Neural cell (in vitro differentiated cells): ENCODE results near the gene IL1RAPL2. TPM values are rescaled to one million over a fixed set of nuclear protein-coding genes. Genes with fewer than 3 reads are reported as not detected.

Experiments used
- H2AFZ ChIP-seq: fragments of 200-600, 300-800 bp; sonication (generic), shearing (Covaris generic); 2 replicates; pipeline ENCODE4 v1.6.0; 2014; ENCODE audit warnings: low read depth, mild to moderate bottlenecking, antibody characterized with exemption, low read length, moderate library complexity
- H3F3A ChIP-seq: fragments of 200-600 bp; shearing (Covaris generic); 2 replicates; pipeline ENCODE4 v1.6.1; 2016; ENCODE audit warnings: mild to moderate bottlenecking, moderate library complexity, mixed read lengths, antibody characterized with exemption, low read length; ENCODE audit not compliant: insufficient read depth, poor library complexity, severe bottlenecking
- H3K27ac ChIP-seq: fragments of 200-600, 300-800 bp; sonication (generic), shearing (Covaris generic); 2 replicates; pipeline ENCODE4 v1.5.1; 2014; ENCODE audit warnings: mild to moderate bottlenecking, low read length, moderate library complexity
- H3K27me3 ChIP-seq: fragments of 300-800, 200-600 bp; sonication (generic), shearing (Covaris generic); 2 replicates; pipeline ENCODE4 v1.6.0; 2014; ENCODE audit warnings: mild to moderate bottlenecking, low read depth, low read length, moderate library complexity; ENCODE audit not compliant: insufficient read depth
- H3K36me3 ChIP-seq: fragments of 300-800, 200-600 bp; sonication (generic), shearing (Covaris generic); 2 replicates; pipeline ENCODE4 v1.5.1; 2014; ENCODE audit warnings: mild to moderate bottlenecking, antibody characterized with exemption, low read length, moderate library complexity; ENCODE audit not compliant: insufficient read depth
- H3K4me2 ChIP-seq: fragments of 300-800, 200-600 bp; sonication (generic), shearing (Covaris generic); 2 replicates; pipeline ENCODE4 v1.6.0; 2014; ENCODE audit warnings: mild to moderate bottlenecking, low read length
- H3K4me3 ChIP-seq: fragments of 300-800, 200-600 bp; sonication (generic), shearing (Covaris generic); 2 replicates; pipeline ENCODE4 v1.5.1; 2014; ENCODE audit warnings: mild to moderate bottlenecking, low read length, moderate library complexity
- H3K79me2 ChIP-seq: fragments of 200-600 bp; shearing (Covaris generic); replicated peaks from 2 replicates; pipeline ENCODE4 v1.6.0; 2014; ENCODE audit warnings: mild to moderate bottlenecking, low read length, moderate library complexity; ENCODE audit not compliant: insufficient read depth
- H3K9ac ChIP-seq: fragments of 300-800, 200-600 bp; sonication (generic), shearing (Covaris generic); 2 replicates; pipeline ENCODE4 v1.6.1; 2016; ENCODE audit warnings: mild to moderate bottlenecking, low read length, mixed read lengths
- H3K9me2 ChIP-seq: fragments of 200-600 bp; shearing (Covaris generic); 2 replicates; pipeline ENCODE4 v1.6.1; 2016; ENCODE audit warnings: mild to moderate bottlenecking, low read length, mixed read lengths; ENCODE audit not compliant: insufficient read depth
- H3K9me3 ChIP-seq: fragments of 200-600, 300-800 bp; sonication (generic), shearing (Covaris generic); 2 replicates; pipeline ENCODE4 v1.6.1; 2016; ENCODE audit warnings: mild to moderate bottlenecking, mixed run types, low read length, moderate library complexity, mixed read lengths
- H4K20me1 ChIP-seq: fragments of 200-600 bp; shearing (Covaris generic); 2 replicates; pipeline ENCODE4 v1.6.1; 2016; ENCODE audit warnings: mild to moderate bottlenecking, mixed run types; ENCODE audit not compliant: insufficient read depth
- EP300 ChIP-seq: fragments of 450-650 bp; conservative IDR thresholded peaks from 2 replicates; pipeline ENCODE4 v1.6.1; 2014; ENCODE audit warnings: antibody characterized with exemption, mild to moderate bottlenecking, moderate library complexity; ENCODE audit not compliant: poor library complexity, severe bottlenecking
- EZH2 ChIP-seq: fragments of 200-600, 300-800 bp; shearing (Covaris generic), sonication (generic); IDR thresholded peaks from 2 replicates; pipeline ENCODE4 v1.6.1; 2014; ENCODE audit warnings: antibody characterized with exemption, low read length, borderline replicate concordance, mild to moderate bottlenecking; ENCODE audit not compliant: insufficient read depth, poor library complexity, severe bottlenecking
- MXI1 ChIP-seq: fragments of 450-650 bp; conservative IDR thresholded peaks from 2 replicates; pipeline ENCODE4 v1.6.1; 2014; ENCODE audit warnings: antibody characterized with exemption, mild to moderate bottlenecking; ENCODE audit not compliant: poor library complexity, severe bottlenecking
- POLR2AphosphoS5 ChIP-seq: IDR thresholded peaks from 2 replicates; pipeline ENCODE4 v1.6.1; 2012
- RAD21 ChIP-seq: fragments of 450-650 bp; conservative IDR thresholded peaks from 2 replicates; pipeline ENCODE4 v1.6.1; 2014; ENCODE audit warnings: antibody characterized with exemption, mild to moderate bottlenecking, moderate library complexity
- SMC3 ChIP-seq: fragments of 450-650 bp; conservative IDR thresholded peaks from 2 replicates; pipeline ENCODE4 v1.6.1; 2014; ENCODE audit warnings: antibody characterized with exemption, mild to moderate bottlenecking, moderate library complexity; ENCODE audit not compliant: poor library complexity
- TAF1 ChIP-seq: IDR thresholded peaks from 2 replicates; pipeline ENCODE4 v1.6.1; 2012; ENCODE audit warnings: low read depth
- polyA plus RNA-seq: library from polyadenylated mRNA; depleted of rRNA; stranded (reverse); fragments of >200 nt; gene quantifications from 2 replicates; pipeline ENCODE4 v1.2.3, GENCODE V29; 2014
- TF ChIP-seq, protein P1 (sequence below): fragments of 450-650 bp; IDR thresholded peaks from 2 replicates; pipeline ENCODE4 v1.5.1; 2014; ENCODE audit warnings: antibody characterized with exemption, mild to moderate bottlenecking, moderate library complexity; ENCODE audit not compliant: poor library complexity, severe bottlenecking
- TF ChIP-seq, protein P2 (sequence below): IDR thresholded peaks from 2 replicates; pipeline ENCODE4 v1.6.1; 2012; ENCODE audit warnings: borderline replicate concordance

Gene IL1RAPL2
- polyA plus RNA-seq, 1 donor from 2014 or later, result not detected

DNA sequence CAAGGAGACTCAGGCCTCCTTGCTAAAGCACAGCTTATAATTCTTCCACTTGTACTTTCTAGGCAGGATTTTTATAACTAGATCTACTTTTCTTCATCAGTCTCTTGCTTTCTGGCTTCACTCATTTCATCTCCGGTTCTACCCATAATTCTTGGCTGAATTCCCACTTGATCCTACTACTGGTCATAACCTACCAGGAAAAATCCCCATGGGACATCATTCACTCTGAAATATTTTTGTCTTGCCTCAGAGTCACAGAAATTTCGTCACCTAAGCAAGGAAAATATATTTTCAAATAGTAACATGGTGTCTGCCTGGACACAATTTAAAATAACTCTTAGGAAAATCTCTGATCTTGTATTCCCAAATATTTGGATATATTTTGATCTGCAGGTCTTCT lies 532.2 kb downstream of the IL1RAPL2 start:
- H3K9ac ChIP-seq, result no peak overlapping the region
- H3K36me3 ChIP-seq, result no peaks in the 10 kb centered on the region
- H3K4me2 ChIP-seq, result no peak overlapping the region
- H3K9me2 ChIP-seq, result no peaks in the 10 kb centered on the region
- H3K9me3 ChIP-seq, result no peaks in the 10 kb centered on the region
- H2AFZ ChIP-seq, result no peak overlapping the region
- TF ChIP-seq EP300, result no peak
- TF ChIP-seq TAF1, result no peak
- TF ChIP-seq EZH2, result no peak
- TF ChIP-seq, protein P1, sequence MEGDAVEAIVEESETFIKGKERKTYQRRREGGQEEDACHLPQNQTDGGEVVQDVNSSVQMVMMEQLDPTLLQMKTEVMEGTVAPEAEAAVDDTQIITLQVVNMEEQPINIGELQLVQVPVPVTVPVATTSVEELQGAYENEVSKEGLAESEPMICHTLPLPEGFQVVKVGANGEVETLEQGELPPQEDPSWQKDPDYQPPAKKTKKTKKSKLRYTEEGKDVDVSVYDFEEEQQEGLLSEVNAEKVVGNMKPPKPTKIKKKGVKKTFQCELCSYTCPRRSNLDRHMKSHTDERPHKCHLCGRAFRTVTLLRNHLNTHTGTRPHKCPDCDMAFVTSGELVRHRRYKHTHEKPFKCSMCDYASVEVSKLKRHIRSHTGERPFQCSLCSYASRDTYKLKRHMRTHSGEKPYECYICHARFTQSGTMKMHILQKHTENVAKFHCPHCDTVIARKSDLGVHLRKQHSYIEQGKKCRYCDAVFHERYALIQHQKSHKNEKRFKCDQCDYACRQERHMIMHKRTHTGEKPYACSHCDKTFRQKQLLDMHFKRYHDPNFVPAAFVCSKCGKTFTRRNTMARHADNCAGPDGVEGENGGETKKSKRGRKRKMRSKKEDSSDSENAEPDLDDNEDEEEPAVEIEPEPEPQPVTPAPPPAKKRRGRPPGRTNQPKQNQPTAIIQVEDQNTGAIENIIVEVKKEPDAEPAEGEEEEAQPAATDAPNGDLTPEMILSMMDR, result no peak
- no peak for TF ChIP-seq RAD21
- no peak for TF ChIP-seq POLR2AphosphoS5
- TF ChIP-seq, protein P2, sequence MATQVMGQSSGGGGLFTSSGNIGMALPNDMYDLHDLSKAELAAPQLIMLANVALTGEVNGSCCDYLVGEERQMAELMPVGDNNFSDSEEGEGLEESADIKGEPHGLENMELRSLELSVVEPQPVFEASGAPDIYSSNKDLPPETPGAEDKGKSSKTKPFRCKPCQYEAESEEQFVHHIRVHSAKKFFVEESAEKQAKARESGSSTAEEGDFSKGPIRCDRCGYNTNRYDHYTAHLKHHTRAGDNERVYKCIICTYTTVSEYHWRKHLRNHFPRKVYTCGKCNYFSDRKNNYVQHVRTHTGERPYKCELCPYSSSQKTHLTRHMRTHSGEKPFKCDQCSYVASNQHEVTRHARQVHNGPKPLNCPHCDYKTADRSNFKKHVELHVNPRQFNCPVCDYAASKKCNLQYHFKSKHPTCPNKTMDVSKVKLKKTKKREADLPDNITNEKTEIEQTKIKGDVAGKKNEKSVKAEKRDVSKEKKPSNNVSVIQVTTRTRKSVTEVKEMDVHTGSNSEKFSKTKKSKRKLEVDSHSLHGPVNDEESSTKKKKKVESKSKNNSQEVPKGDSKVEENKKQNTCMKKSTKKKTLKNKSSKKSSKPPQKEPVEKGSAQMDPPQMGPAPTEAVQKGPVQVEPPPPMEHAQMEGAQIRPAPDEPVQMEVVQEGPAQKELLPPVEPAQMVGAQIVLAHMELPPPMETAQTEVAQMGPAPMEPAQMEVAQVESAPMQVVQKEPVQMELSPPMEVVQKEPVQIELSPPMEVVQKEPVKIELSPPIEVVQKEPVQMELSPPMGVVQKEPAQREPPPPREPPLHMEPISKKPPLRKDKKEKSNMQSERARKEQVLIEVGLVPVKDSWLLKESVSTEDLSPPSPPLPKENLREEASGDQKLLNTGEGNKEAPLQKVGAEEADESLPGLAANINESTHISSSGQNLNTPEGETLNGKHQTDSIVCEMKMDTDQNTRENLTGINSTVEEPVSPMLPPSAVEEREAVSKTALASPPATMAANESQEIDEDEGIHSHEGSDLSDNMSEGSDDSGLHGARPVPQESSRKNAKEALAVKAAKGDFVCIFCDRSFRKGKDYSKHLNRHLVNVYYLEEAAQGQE, result no peak
- no peak for TF ChIP-seq SMC3
- no peak for TF ChIP-seq MXI1
- H3K79me2 ChIP-seq, result no peaks in the 10 kb centered on the region
- no peaks in the 10 kb centered on the region for H3F3A ChIP-seq
- H3K27me3 ChIP-seq, result no peaks in the 10 kb centered on the region
- no peak overlapping the region for H3K27ac ChIP-seq
- H3K4me3 ChIP-seq, result no peak overlapping the region
- no peaks in the 10 kb centered on the region for H4K20me1 ChIP-seq

DNA sequence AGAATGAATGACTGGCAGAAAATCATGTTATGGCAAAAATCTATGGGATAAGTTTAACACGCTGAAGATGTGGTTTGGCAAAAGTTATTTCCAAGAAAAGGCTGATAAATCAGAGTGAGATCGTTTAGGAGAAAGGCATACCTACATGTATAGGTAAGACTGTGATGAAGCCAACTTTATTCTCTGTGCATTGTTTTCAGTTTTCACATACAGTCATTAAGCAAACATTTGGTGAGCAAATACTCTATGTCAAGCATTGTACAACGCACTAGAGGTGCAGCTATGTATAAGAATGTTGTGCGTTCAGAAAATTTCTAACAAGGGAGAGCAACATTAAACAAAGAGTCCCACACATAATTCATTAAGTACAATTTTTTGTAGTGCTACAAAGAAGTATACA lies 532.8 kb downstream of the IL1RAPL2 start:
- Histone ChIP-seq H3K4me2 (no peak overlapping the region), H3K9me2 (no peaks in the 10 kb centered on the region), H3K79me2 (no peaks in the 10 kb centered on the region), H3F3A (no peaks in the 10 kb centered on the region), H3K27ac (no peak overlapping the region), H3K9me3 (no peaks in the 10 kb centered on the region), H2AFZ (no peak overlapping the region), H3K4me3 (no peak overlapping the region), H3K27me3 (no peaks in the 10 kb centered on the region), H3K9ac (no peak overlapping the region), H3K36me3 (no peaks in the 10 kb centered on the region), H4K20me1 (no peaks in the 10 kb centered on the region)
- TF ChIP-seq MXI1, result no peak
- TF ChIP-seq TAF1, result no peak
- TF ChIP-seq POLR2AphosphoS5, result no peak
- TF ChIP-seq, protein P2, result no peak
- no peak for TF ChIP-seq EZH2
- no peak for TF ChIP-seq EP300
- TF ChIP-seq RAD21, result no peak
- no peak for TF ChIP-seq SMC3
- TF ChIP-seq, protein P1, result no peak
